UCSD-AML1 (cell line): ENCODE measurements around the gene SYVN1.
"Not testable (repeated sequence)": the region's sequence is repeated elsewhere in the genome, so short reads cannot be mapped to it uniquely, and the experiment has no call there.

Experiments used
- DNase-seq: peaks from one replicate; lab custom pipeline; 2025; ENCODE audit not compliant: unreplicated experiment; lab: John Stamatoyannopoulos, UW

The SYVN1 gene

GRCh38 chr11:65134240-65134951, at the start of gene SYVN1:
Gene SYVN1, minus strand, starts transcription at chr11:65134519. Its CDS starts 918 bp downstream, at chr11:65133601.
- DNase-seq, result peak; percentile 89

GRCh38 chr11:65183201-65183891, 49.0 kb upstream of the SYVN1 start:
- no peak for DNase-seq

DNA sequence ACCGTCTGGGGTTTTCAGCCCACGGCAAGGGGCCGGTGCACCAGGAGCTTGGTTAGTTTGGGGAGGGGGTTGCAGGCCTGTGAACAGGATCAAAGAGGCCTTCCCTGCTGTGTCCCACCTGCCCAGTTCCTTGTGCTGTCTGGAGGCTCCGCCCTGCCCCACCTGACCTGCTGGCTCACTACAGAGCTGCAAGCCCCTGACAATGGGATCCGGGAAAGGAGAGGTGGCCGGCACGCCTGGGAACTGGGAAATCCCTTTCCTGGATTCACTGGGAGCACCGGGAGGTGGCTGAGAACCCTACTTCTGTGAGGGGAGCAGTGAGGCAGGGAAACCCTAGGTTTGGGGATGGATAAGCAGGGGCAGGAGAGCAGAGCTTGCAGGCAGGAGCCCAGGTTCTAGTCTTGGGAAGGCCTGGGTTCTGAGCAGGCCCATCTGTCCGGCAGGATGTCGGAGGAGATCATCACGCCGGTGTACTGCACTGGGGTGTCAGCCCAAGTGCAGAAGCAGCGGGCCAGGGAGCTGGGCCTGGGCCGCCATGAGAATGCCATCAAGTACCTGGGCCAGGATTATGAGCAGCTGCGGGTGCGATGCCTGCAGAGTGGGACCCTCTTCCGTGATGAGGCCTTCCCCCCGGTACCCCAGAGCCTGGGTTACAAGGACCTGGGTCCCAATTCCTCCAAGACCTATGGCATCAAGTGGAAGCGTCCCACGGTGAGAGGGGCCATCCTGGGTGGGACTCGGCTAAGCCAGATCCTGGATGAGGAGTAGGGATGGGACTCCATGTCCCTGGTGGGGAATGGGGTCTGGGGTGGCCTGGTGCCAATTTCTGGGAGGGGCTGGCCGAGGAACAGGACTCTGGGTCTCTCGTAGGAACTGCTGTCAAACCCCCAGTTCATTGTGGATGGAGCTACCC, 48.2 kb upstream of the SYVN1 start:
- DNase-seq, result no peak

- DNase-seq, result peak; percentile 86
Observed at GRCh38 chr11:65181569-65182257, 47.4 kb upstream of the SYVN1 start, which contains the start of gene CAPN1. Gene CAPN1, plus strand, starts transcription at chr11:65181928. Its CDS starts 774 bp downstream, at chr11:65182702.

DNA sequence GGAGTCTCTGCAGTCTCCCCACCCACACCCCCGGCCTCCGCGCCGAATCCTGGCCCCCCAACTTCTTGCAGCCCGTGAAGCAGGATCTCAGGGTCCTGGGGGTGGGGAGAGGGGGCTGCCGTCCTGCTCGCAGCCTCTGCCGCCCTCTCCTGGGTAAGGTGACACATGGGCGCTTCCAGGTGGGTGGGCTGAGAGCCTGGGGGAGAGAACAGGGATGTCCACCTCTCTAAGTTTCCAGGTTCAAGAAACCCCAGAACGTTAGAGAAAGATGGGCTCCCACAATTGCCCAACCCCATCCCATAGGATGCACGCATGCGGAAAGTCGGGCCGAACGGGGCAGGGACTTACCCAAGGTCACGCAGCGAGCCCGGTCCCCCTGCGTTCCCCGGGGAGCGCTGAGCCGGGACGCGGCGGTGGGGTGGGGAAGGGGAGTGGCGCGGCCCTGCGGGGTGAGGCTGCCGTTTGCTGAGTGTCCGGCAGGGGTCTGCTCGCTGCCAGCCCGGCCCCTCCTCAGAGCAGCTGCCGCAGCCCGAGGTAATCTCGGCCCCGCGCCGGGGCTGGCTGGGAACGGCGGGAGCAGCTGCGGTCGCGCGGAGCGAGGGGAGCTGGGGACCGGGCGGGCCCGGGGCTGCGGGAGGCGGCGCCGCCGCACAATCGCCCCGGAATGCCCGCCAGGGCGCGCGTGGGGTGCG, 46.7 kb upstream of the SYVN1 start:
- peak; percentile 78 for DNase-seq

- DNase-seq, result not testable (repeated sequence)
Observed at GRCh38 chr11:65174571-65175010, 40.3 kb upstream of the SYVN1 start.

DNA sequence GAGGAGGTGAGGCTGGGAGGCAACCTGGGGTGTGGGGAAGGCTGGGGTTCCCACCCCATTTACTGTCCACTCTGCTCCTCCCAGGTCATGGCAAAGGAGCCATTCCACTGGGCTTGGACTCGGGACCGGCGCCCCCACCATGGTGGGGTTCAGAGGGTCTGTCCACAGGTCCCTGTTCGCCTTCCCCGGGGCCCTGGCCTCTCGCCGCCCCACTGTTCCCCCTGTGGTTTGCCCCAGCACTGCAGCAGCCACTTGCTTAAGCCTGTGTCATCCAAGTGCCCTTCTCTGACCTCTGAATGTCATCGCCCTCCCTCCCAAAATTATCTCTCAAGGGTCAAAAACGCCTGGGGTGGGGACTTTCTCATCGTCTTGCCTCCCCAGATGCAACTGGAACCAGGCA, 38.3 kb upstream of the SYVN1 start:
- DNase-seq, result no peak

DNA sequence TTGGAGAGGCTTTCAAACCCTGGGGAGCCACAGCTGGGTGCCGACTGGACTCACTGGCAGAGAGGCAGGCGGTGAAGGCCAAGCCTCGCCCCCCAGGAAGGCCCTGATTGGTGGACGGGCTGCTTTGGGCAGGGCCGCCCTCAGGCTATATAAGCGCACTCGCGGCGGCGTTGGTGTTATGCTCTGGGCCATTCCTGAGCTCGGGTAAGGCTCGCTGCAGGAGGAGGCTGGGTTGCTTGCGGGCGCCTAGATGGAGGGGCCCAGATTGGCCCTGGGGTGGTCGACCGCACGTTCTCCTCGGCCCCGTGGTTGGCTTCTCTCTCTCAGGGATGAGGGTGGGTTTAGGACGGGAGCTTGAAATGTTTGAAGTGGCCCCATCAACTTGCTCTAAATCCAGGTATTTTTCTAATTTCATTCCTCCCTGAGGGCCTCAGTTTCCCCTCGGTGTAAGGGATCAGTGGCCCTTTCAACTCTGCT, 35.8 kb upstream of the SYVN1 start, which contains the start of gene SPDYC:
Gene SPDYC, plus strand, starts transcription at position 176 of the 477 bp plus-strand sequence. CDS start 1,125 bp downstream, outside the sequence.
- DNase-seq, result no peak

DNA sequence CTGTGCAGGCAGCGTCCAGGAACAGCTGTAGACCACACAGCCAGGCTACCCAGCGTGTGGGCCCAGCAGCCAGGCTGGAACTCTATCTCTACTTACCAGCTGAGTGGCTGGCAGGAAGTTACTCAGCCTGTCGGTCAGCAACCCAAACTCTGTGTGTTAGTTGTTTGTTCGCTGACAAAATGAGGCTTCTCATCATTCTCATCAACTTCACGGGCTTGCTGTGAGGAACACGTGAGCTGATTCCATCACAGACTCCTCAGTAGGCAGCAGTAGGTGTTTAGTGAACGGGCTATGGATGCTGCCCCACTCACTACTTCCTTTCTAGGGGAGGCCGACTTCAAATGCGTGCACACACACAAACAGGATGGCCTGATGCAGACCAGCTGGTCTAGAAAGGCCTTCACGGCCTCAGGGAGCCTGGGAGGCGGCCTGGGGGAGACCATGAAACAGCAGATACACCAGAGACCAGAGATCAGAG, 34.9 kb upstream of the SYVN1 start:
- peak; percentile 76 for DNase-seq

DNA sequence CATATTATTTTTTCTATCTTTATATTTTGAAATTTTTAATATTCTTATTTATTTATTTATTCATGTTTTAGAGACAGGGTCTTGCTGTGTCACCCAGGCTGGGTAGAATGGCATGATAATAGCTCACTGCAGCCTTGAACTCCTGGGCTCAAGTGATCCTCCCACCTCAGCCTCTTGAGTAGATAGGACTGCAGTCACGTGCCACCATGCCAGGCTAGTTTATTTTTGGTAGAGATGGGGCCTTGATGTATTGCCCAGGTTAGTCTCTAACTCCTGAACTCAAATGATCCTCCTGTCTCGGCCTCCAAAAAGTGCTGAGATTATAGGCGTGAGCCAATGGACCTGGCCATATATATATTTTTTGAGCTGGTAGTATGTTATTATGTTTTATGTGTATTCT, 33.3 kb upstream of the SYVN1 start:
- no peak for DNase-seq

DNA sequence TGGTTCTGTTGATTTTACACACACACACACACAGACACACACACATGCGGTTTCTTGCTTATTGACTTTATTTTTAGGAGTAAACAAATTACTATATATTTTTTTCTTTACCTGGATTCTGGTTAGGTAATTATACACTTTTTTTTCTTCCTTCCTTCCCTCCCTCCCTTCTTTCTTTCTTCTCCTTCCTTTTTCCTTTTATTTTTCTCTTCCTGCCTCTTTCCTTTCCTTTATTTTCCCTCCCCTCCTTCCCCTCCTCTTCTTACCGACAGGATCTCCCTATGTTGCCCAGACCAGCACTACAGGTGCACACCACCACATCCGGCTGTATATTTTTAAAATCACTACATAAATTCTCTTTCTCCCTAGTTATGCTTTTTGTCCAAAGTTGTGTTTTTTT, 32.6 kb upstream of the SYVN1 start:
- DNase-seq, result no peak

- no peak for DNase-seq
Observed at GRCh38 chr11:65165410-65166317, 31.3 kb upstream of the SYVN1 start.

DNA sequence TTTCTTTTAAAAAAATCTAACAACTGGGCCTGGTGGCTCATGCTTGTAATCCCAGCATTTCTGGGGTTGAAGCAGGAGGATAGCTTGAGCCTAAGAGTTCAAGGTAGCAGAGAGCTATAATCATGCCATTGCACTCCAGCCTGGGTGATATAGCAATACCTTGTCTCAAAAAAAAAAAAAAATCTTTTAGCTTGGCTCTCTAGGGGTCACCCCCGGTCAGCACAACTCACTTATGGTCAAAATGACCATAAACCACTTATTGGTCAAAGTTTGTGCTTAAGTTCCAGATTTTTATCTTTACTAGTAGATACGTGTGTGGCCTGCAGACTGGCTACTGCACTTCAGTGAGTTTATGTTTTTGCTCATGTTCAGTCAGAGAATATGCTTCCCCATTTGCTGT, 29.4 kb upstream of the SYVN1 start:
- DNase-seq, result no peak

- DNase-seq, result no peak
Observed at GRCh38 chr11:65160643-65161042, 26.3 kb upstream of the SYVN1 start.

- no peak for DNase-seq
Observed at GRCh38 chr11:65159012-65159411, 24.7 kb upstream of the SYVN1 start.

DNA sequence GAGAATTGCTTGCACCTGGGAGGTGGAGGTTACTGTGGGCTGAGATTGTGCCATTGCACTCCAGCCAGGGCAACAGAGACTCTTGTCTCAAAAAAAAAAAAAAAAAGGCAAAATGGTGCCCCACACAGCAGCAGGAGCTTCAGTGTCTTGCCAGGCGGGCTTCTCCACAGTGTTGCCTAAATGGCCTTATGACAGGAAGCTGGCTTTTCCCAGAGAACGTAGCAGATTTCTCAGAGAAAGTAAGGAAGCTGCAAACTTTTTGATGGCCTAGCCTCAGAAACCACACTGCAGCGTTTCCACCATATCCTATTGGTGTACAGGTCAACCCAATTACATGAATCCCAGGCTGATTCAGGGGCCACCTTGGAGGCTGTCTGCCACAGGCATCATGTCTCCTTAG, 23.0 kb upstream of the SYVN1 start:
- DNase-seq, result no peak

- no peak for DNase-seq
Observed at GRCh38 chr11:65156926-65157325, 22.6 kb upstream of the SYVN1 start.

- no peak for DNase-seq
Observed at GRCh38 chr11:65156256-65156655, 21.9 kb upstream of the SYVN1 start.

DNA sequence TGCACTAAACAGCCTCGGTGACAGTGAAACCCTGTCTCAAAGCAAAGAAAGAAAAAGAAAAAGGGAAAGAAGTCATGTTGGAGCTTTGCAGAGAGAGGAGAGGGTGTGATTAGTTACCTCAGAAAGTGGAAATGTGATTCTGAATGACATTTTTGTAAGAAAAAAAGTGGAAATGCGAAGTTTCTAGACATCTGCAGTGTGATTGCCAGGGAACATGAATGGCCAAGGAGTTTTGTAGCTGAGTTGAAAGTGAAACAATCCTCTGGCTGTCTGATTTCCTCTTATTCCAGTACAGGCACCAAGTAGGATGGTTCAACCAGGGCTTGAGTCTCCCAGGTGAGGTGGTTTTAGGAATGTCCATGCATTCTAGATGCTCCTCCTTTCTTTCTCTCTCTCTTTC, 17.8 kb upstream of the SYVN1 start:
- DNase-seq, result no peak
